ENCODE measurements around the gene SMCO1.
"Not testable (repeated sequence)": the region's sequence is repeated elsewhere in the genome, so short reads cannot be mapped to it uniquely, and the experiment has no call there.

The SMCO1 gene

GRCh38 chr3:196521291-196521690, 6.1 kb upstream of the SMCO1 start:
- not testable (repeated sequence) for DNase-seq (ENCODE audit: low read depth in 2 of 2)

DNA sequence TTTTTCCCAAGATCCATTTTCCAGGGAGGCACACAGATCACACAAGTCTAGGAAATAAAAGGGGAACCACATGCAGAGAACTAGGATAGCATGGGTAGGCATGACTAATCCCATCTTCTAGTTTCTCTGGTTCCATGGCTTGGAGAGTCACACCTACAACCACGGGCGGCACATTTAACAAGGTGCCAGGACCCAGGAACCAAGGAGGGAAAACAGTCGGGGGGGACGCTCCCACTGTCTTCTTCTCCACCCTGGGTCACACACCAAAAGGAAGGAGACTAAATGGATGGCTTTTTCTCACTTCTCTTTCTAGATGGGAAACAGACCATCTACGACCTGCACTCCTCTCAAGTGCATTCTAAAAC, 4.6 kb upstream of the SMCO1 start:
- no peak for DNase-seq (ENCODE audit: low read depth in 2 of 2)

DNA sequence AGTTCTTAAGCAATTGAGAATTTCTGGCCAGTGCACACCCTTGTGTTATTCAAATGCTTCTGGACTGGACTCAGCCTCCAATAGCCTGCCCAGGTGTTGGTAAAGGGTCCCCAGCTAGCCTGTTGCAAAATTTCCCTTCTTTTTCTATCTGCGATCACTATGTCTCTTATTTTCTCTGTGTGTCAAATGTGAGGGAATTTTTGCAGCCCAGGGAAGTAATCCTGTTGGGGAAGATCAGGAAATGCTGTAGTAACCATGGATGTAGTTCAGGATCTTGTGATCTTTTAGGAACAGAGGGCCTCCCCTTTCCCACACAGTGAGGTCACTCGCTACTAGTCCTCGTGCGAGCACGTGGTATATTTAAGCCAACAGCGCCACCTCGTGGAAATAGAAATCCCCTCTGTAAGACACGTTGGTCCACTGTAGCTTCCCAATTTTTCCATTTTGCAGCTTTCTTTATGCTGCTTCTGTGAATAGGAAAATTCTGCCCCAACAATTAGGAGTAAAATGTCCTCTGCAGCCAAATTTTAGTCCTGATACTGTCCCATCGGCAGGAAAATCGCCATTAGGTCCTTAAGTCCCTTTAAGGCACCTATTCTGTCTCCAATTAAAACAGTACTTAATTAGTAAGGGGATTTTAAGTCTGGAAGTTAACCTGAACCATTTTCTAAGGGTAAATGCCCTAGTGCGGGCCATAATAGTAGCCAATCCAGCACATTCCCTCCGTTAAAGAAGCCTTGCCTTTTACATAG, 4.0 kb upstream of the SMCO1 start:
- peak in 1 of 2 donors; percentile 71 for DNase-seq (ENCODE audit: low read depth in 2 of 2)

DNA sequence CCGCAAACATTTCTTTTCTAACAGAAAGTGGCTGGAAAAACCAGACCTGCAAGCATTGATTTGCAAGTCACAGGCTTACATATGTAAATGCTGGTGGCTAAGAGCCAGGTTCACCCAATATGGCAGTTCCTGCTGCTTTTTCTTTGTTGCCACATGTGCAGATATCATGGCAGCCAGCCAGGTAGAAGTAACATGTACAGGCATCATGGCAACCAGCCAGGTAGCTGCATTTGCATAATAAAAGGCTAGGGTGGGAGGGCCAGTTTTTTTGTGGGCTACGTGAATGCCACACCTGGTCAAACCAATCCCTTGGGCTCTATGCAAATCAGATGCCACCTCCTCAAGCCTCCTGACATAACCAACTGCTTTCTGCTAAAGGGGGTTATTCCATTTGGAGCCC, 2.8 kb upstream of the SMCO1 start:
- no peak for DNase-seq (ENCODE audit: low read depth in 2 of 2)

DNA sequence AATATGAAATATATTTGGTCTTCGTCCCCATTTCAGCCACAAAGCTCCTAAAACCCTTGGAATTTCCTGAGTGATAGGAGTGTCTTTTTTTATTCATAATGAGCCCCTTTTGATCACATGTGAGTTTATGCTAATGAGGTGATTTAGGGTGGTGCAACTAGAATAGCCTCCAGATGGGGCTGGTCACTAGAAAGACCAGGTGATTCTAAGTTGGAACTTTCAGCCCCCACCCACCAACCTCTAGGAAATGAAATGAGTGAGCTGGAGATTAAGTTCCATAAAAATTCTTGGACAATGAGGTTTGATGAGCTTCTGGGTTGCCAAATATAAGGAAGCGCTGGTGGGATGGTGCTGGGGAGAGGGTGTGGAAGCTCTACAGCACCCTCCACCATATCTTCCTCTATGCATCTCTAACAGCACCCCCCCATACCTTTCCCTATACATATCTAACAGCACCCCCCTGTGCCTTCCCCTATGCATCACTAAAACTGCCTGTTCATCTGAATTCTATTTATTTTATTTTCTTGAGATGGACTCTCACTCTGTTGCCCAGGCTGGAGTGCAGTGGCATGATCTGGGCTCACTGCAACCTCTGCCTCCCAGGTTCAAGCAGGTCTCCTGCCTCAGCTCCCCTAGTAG, 2.1 kb upstream of the SMCO1 start:
- no peak for DNase-seq (ENCODE audit: low read depth in 2 of 2)

- no peak for DNase-seq (ENCODE audit: low read depth in 2 of 2)
These were observed 813 bp downstream of the SMCO1 start for GRCh38 chr3:196514350-196514716.

DNA sequence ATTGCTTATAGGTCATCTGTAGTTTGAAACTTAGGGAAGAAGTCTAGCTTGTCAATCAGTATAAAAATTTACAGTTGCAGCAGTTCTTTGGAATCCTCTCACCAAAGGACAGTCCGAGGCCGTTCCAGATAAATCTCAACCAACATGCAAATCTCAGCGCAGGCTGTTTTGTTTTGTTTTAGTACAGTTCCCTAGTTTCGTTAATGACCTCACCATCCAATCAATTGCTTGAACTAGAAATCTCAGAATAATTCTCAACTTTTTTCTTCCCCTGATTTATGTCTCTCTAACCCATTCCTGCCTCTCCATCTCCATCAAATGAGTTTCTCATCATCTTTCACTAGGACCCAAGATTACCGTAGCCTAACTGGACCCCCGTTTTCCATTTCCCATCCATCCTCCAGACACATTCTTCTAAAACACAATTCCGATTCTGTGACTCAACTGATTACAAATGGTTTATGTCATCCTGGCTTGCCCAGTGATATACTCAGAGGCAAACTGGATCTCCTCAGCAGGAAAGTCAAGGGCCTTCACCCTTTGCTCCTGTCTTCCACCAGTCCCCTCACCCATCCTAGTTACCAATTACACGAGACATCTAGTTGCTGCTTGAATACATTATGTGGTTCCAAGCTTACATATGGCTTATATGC, 1.3 kb downstream of the SMCO1 start:
- DNase-seq (ENCODE audit: low read depth in 2 of 2): no peak

GRCh38 chr3:196511646-196512425, 3.3 kb downstream of the SMCO1 start:
- DNase-seq (ENCODE audit: low read depth in 2 of 2): not testable (repeated sequence)

GRCh38 chr3:196511108-196511507, 4.0 kb downstream of the SMCO1 start:
- not testable (repeated sequence) for DNase-seq (ENCODE audit: low read depth in 2 of 2)

DNA sequence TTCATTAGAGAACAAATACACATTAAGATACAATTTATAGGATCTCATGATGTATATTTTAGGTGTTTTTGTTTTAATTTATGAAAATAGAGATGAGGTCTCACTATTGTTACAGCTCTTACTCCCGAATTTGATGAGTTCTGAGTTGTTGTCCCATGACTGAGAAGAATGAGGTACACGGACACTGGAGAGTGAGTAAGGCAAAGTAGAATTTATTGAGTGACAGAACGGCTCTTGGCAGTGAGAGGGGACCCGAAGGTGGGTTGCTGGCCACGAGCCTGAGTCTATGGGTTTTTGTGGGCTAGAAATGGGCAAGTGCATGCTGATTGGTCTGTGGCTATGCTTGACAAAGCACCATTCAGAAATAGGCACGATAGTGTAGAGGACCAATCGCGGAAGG, 8.5 kb downstream of the SMCO1 start:
- no peak for DNase-seq (ENCODE audit: low read depth in 2 of 2)

DNA sequence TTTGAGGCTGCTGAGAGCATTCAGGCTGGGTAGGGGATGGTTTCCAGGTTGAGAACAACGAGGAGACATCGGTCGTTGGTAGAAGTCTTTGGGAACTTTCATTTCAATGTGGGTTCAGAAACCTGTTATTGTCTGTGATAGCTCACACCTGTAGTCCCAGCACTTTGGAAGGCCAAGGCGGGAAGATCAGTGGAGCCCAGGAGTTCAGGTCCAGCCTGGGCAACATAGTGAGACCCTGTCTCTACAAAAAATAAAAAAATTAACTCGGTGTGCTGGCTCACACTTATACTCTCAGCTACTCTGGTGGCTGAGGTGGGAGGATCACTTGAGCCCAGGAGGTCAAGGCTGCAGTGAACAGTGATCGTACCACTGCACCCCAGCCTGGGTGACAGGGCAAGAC, 10.6 kb downstream of the SMCO1 start:
- no peak for DNase-seq (ENCODE audit: low read depth in 2 of 2)

DNA sequence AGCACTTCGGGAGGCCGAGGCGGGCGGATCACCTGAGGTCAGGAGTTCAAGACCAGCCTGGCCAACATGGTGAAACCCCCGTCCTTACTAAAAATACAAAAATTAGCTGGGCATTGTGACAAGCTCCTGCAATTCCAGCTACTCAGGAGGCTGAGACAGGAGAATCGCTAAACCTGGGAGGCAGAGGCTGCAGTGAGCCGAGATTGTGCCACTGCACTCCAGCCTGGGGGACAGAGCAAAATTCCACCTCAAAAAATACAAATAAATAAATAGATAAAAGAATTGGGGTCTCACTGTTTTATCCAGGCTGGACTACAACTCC, 11.1 kb downstream of the SMCO1 start:
- not testable (repeated sequence) for DNase-seq (ENCODE audit: low read depth in 2 of 2)

DNA sequence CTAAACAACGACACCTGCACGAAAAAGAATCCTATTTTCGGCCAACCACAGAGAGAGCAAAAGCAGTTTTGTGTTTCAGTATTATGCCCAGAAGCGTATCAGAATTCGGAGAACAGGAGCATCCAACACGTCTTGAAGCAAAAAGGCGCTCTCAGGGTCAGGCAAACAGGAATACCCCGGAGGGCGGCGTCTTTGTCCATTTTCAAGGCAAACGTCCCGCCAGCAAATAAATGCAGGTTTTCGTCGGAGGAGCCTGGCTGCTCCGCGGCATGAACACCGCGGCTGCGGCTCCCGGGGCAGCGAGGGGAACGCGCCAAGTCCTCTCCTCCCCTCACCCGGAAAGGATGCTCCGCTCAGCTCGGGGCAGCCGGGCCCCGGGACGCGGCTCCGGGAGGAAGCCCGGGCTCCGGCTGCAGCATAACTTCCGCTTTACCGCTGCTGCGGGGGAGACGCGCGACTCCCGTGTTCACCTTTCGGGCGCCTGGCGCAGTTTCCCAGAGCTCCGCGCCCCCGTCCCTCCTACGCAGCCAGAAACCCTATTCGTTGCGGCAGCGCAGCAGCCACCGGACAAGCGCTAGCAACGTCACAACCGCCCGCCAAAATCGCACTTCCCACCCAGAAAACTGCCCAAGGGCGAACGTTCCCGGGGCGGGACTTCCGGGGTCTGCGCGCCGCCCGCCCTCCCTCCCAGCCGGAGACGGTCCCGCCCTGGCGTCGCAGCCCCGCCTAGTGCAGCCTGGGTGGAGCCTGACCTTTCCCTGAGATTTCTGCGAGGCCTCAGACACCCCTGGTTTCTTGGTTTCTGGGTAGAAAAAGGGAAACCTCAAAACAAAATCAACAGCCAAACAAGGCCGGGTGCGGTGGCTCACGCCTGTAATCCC, 11.7 kb downstream of the SMCO1 start, which contains the start of gene RNF168:
RNF168 (minus strand) TSS at position 573 of the 881 bp plus-strand sequence. CDS start 595 bp downstream, outside the sequence.
- peak; percentile 94 for DNase-seq (ENCODE audit: low read depth in 2 of 2)

DNA sequence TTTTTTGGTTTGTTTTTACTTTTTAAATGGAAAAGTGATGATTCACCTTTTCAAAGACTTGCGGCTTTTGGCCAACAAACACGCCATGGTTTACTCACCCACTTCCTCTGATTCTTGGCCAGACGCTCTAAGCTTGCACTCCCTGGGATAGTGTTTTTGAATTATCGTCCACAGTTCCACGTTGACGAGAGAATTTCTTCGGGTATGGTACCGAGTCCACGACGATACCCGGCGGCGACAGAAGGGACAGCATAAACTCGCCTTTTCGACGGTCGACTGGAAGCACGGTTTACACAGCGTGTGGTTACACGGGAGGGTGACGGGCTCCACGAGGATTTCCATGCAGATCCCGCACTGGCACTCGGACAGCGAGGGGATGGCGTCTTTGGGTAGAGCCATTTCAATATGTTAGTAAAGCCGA, 12.4 kb downstream of the SMCO1 start:
- DNase-seq (ENCODE audit: low read depth in 2 of 2): peak; percentile 40

DNA sequence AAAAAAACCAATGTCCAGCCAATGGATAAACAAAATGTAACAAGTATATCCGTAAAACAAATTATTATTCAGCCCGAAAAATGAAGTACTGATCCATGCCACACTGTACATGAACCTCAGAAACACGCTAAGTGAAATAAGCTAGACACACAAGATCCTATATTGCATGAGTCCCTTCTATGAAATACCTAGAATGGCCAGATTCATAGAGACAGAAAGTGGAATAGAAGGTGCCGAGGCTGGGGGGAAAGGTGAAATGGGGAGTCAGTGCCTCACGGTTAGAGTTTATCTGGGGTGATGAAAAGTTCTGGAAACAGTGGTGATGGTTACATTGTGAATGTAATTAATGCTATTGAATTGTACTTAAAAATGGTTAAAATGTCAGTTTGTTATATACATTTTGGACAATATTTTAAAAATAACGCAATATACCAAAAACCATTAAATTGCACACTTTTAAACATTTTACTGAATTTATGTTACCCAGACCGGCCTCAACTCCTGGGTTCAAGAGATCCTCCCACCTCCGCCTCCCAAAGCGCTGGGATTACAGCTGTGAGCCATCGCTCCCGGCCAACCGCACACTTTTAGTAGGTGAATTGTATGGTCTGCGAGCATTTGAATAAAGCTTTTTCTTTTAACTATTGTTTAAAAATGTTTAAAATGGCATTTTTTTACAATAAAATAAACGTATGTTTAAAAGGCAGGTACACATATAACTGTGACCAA, 13.7 kb downstream of the SMCO1 start:
- DNase-seq (ENCODE audit: low read depth in 2 of 2): no peak

- no peak for DNase-seq (ENCODE audit: low read depth in 2 of 2)
These were observed 15.2 kb downstream of the SMCO1 start for GRCh38 chr3:196499807-196500524.

DNA sequence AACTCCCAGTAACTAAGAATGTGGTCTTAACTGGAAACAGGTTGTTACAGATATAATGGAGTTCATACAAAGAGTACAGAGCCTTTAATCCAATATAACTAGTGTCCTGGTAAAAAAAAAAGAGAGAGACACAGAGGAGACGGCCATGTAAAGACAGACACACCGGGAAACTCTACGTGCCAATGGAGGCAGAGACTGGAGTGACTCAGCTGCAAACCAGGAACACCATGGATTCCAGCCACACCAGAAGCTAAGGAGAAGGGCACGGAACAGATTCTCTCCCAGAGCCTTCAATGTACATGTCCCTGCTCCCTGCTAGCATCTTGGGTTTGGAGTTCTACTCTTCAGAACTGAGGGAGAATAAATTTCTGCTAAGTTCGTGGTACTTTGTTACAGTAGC, 16.1 kb downstream of the SMCO1 start:
- DNase-seq (ENCODE audit: low read depth in 2 of 2): no peak

DNA sequence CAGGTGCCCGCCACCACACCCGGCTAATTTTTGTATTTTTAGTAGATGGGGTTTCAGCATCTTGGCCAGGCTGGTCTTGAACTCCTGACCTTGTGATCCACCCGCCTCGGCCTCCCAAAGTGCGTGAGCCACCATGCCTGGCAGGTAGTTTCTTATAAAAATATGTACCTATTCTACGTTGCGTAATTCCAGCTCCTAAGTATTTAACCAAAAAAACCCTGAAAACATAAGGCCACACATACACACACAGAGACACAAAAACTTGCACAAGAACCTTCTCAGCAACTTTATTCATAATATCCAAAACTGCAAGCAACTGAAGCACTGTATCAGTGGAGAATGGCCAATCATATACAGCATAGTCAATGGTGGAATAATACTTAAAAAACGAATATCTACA, 16.8 kb downstream of the SMCO1 start:
- DNase-seq (ENCODE audit: low read depth in 2 of 2): no peak

DNA sequence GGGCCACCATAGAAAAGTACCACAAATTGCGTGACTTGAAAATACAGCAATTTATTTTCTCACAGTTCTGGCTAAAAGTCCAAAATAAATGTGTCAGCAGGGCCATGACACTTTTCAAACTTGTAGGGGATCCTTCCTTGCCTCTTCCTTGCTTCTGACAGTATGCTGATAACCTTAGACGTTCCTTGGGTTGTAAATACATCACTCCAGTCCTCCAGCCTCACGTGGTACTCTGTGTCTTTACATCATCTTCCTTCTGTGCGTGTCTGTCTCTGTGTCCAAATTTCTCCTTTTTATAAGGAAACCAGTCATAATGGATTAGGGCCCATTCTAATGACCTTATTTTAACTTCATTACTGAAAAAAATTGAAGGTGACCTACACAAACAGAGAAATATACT, 19.0 kb downstream of the SMCO1 start:
- DNase-seq (ENCODE audit: low read depth in 2 of 2): no peak

GRCh38 chr3:196493292-196493691, 21.9 kb downstream of the SMCO1 start:
- no peak for DNase-seq (ENCODE audit: low read depth in 2 of 2)

Data from stimulated activated CD4-positive, alpha-beta T cell treated with anti-CD3 and anti-CD28 coated beads, Interleukin-15, amount 100 ng/mL, for 48 hours (primary cell).